Tibial nerve (tissue), 4 donors: ENCODE data around the gene CADPS2. TPM values are rescaled to one million over a fixed set of nuclear protein-coding genes. Genes with fewer than 3 reads are reported as not detected.

Source experiments
- DNase-seq, 2 donors: peaks; one replicate each; pipeline ENCODE4 v3.0.0-alpha.2; 2019; ENCODE audit warnings: low spot score in 2 of 2
- H3K27ac ChIP-seq, 4 donors: fragments of 200-600 bp; sonication (generic) in 3 of 4; one replicate each; pipeline ENCODE4 v1.5.1; 2017 to 2019; ENCODE audit warnings: mild to moderate bottlenecking in 1 of 4
- H3K27me3 ChIP-seq, 2 donors: fragments of 200-600 bp; sonication (generic) in 1 of 2; one replicate each; pipeline versions ENCODE4 v1.5.1 to v1.6.0; 2017 to 2019
- H3K36me3 ChIP-seq, 3 donors: fragments of 200-600 bp; sonication (generic); one replicate each; pipeline ENCODE4 v1.5.1; 2018 to 2019
- H3K4me1 ChIP-seq, 4 donors: fragments of 200-600 bp; sonication (generic) in 3 of 4; one replicate each; pipeline ENCODE4 v1.5.1; 2017 to 2019
- H3K4me3 ChIP-seq, 4 donors: fragments of 200-600 bp; sonication (generic) in 3 of 4; one replicate each; pipeline ENCODE4 v1.5.1; 2017 to 2019; ENCODE audit warnings: mild to moderate bottlenecking in 1 of 4, moderate library complexity in 1 of 4
- H3K9me3 ChIP-seq, 4 donors: fragments of 200-600 bp; sonication (generic) in 3 of 4; one replicate each; pipeline ENCODE4 v1.5.1; 2017 to 2019
- CTCF ChIP-seq, 5 experiments: fragments of 200-600 bp in 3 of 5; fragments of 450-650 bp in 2 of 5; sonication (generic) in 3 of 5; IDR thresholded peaks; one replicate each; pipeline ENCODE4 v1.5.1; 2016 to 2019; ENCODE audit warnings: antibody characterized with exemption in 5 of 5, mild to moderate bottlenecking in 3 of 5, moderate library complexity in 2 of 5
- EP300 ChIP-seq, 2 donors: sonication (generic); formaldehyde crosslinking; IDR thresholded peaks; one replicate each; pipeline ENCODE4 v1.6.1; 2017; ENCODE audit warnings: antibody characterized with exemption in 2 of 2, mild to moderate bottlenecking in 1 of 2
- POLR2A ChIP-seq, 2 donors: fragments of 450-650 bp; IDR thresholded peaks; one replicate each; pipeline ENCODE4 v1.6.1; 2017; ENCODE audit warnings: antibody characterized with exemption in 2 of 2, mild to moderate bottlenecking in 2 of 2, moderate library complexity in 2 of 2
- WGBS, 2 donors: methylation state at CpG; one replicate each; pipeline ENCODE4 v1.1.5; 2018; 5-methylcytosine and 5-hydroxymethylcytosine counted together
- total RNA-seq, 4 donors: library from RNA; depleted of rRNA; stranded (reverse); fragments of >200 nt; gene quantifications; one replicate each; pipeline ENCODE4 v1.1.0, GENCODE V29; 2016

The CADPS2 gene
- total RNA-seq, 4 donors from 2014 or later: 20.3 to 44.4 (median 27.1) TPM

GRCh38 chr7:122756860-122757259, 129.4 kb downstream of the CADPS2 start:
- Histone ChIP-seq H3K4me1 (no peaks in the 10 kb centered on the region), H3K4me3 (no peak overlapping the region), H3K36me3 (no peaks in the 10 kb centered on the region), H3K27me3 (no peaks in the 10 kb centered on the region), H3K27ac (no peak overlapping the region), H3K9me3 (no peaks in the 10 kb centered on the region)
- no peak for DNase-seq
- TF ChIP-seq CTCF (IDR thresholded peaks at IDR 0.05): no peak
- TF ChIP-seq POLR2A (IDR thresholded peaks at IDR 0.05): no peak
- no peak for TF ChIP-seq EP300 (IDR thresholded peaks at IDR 0.05)
- WGBS, 2 donors: 82 to 83% methylated on average over 1 of the region's 1 CpG

GRCh38 chr7:122755696-122756095, 130.6 kb downstream of the CADPS2 start:
- TF ChIP-seq CTCF (IDR thresholded peaks at IDR 0.05): no peak
- no peak for TF ChIP-seq POLR2A (IDR thresholded peaks at IDR 0.05)
- no peak for TF ChIP-seq EP300 (IDR thresholded peaks at IDR 0.05)
- Histone ChIP-seq H3K27ac (no peak overlapping the region), H3K4me3 (no peak overlapping the region), H3K27me3 (no peaks in the 10 kb centered on the region), H3K4me1 (no peaks in the 10 kb centered on the region), H3K36me3 (no peaks in the 10 kb centered on the region), H3K9me3 (no peaks in the 10 kb centered on the region)
- WGBS, 2 donors: 66 to 74% methylated on average over 2 of the region's 2 CpGs
- no peak for DNase-seq

- TF ChIP-seq POLR2A (IDR thresholded peaks at IDR 0.05) (no peak), CTCF (IDR thresholded peaks at IDR 0.05) (no peak), EP300 (IDR thresholded peaks at IDR 0.05) (no peak)
- no peak for DNase-seq
- no peaks in the 10 kb centered on the region for H3K27me3 ChIP-seq
- no peak overlapping the region for H3K4me3 ChIP-seq
- H3K4me1 ChIP-seq: no peaks in the 10 kb centered on the region
- H3K27ac ChIP-seq: no peak overlapping the region
- WGBS, 2 donors: 77 to 84% methylated on average over 3 of the region's 3 CpGs
- H3K9me3 ChIP-seq: no peaks in the 10 kb centered on the region
- H3K36me3 ChIP-seq: no peaks in the 10 kb centered on the region
These were observed 133.7 kb downstream of the CADPS2 start for GRCh38 chr7:122752583-122752982.

GRCh38 chr7:122750389-122750788, 135.9 kb downstream of the CADPS2 start:
- Histone ChIP-seq H3K36me3 (no peaks in the 10 kb centered on the region), H3K4me3 (no peak overlapping the region), H3K27me3 (no peaks in the 10 kb centered on the region), H3K9me3 (no peaks in the 10 kb centered on the region), H3K4me1 (no peaks in the 10 kb centered on the region), H3K27ac (no peak overlapping the region)
- no peak for DNase-seq
- TF ChIP-seq EP300 (IDR thresholded peaks at IDR 0.05) (no peak), CTCF (IDR thresholded peaks at IDR 0.05) (no peak)
- WGBS, 2 donors: 83 to 92% methylated on average over 2 of the region's 2 CpGs

- Histone ChIP-seq H3K4me1 (no peaks in the 10 kb centered on the region), H3K27ac (no peak overlapping the region), H3K4me3 (no peak overlapping the region), H3K27me3 (no peaks in the 10 kb centered on the region), H3K9me3 (no peaks in the 10 kb centered on the region), H3K36me3 (no peaks in the 10 kb centered on the region)
- TF ChIP-seq CTCF (IDR thresholded peaks at IDR 0.05) (no peak), EP300 (IDR thresholded peaks at IDR 0.05) (no peak)
- no peak for DNase-seq
- 47 to 56% methylated on average over 2 of the region's 2 CpGs for WGBS, 2 donors
These were observed 138.1 kb downstream of the CADPS2 start for GRCh38 chr7:122748195-122748594.
